AG09309 (cell line): Measurements from ENCODE around the gene TRIM7.

Experiments
- DNase-seq: peaks from one replicate; pipeline ENCODE4 v3.0.0-alpha.2; 2010; ENCODE audit warnings: low read depth
- H3K4me3 ChIP-seq: 2 replicates; pipeline ENCODE4 v1.5.1; 2011; ENCODE audit warnings: mild to moderate bottlenecking, low read depth, low read length, moderate library complexity; ENCODE audit not compliant: control insufficient read depth
- TF ChIP-seq, protein P1 (sequence below): IDR thresholded peaks from 2 replicates; pipeline ENCODE4 v1.5.1; 2011; ENCODE audit warnings: mild to moderate bottlenecking, low read depth, low read length, inconsistent platforms; ENCODE audit not compliant: insufficient read depth, control insufficient read depth; ENCODE audit errors: missing control alignments

The TRIM7 gene

DNA sequence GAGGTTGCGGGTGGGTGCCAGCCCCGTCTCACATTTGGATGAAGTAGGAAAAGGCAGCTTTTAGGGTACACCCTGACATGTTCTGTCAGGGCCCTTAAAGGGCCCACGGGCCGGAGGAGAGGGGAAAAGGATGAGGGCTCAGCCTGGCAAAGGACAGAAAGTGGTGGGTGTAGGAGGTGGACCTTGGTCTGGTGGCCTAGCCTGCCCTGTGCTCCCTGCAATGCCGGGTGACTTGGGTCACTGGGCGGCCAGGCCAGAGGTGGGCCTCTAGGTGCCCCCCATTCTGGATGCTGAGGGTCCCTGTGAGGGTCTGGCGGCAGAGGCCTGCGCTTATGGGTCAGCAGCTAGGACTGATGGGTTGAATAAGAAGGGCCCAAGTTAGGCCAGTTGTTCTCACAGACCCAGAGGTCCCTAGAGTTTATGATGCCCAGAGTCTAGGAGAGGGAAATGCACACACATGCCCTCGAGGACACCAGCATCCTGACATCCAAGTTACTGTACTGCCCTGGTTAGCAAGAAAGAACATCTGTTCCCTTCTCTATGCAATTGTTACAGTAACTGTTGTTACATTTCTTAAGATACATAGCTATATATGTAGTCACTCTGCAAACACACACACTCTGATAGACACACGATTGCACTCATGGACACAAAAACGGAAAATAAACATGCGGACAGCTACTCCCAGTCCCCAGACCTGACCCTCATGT lies 12.5 kb downstream of the TRIM7 start:
- DNase-seq = no peak
- TF ChIP-seq, protein P1, sequence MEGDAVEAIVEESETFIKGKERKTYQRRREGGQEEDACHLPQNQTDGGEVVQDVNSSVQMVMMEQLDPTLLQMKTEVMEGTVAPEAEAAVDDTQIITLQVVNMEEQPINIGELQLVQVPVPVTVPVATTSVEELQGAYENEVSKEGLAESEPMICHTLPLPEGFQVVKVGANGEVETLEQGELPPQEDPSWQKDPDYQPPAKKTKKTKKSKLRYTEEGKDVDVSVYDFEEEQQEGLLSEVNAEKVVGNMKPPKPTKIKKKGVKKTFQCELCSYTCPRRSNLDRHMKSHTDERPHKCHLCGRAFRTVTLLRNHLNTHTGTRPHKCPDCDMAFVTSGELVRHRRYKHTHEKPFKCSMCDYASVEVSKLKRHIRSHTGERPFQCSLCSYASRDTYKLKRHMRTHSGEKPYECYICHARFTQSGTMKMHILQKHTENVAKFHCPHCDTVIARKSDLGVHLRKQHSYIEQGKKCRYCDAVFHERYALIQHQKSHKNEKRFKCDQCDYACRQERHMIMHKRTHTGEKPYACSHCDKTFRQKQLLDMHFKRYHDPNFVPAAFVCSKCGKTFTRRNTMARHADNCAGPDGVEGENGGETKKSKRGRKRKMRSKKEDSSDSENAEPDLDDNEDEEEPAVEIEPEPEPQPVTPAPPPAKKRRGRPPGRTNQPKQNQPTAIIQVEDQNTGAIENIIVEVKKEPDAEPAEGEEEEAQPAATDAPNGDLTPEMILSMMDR = no peak
- H3K4me3 ChIP-seq = peak overlapping the region; percentile 79

DNA sequence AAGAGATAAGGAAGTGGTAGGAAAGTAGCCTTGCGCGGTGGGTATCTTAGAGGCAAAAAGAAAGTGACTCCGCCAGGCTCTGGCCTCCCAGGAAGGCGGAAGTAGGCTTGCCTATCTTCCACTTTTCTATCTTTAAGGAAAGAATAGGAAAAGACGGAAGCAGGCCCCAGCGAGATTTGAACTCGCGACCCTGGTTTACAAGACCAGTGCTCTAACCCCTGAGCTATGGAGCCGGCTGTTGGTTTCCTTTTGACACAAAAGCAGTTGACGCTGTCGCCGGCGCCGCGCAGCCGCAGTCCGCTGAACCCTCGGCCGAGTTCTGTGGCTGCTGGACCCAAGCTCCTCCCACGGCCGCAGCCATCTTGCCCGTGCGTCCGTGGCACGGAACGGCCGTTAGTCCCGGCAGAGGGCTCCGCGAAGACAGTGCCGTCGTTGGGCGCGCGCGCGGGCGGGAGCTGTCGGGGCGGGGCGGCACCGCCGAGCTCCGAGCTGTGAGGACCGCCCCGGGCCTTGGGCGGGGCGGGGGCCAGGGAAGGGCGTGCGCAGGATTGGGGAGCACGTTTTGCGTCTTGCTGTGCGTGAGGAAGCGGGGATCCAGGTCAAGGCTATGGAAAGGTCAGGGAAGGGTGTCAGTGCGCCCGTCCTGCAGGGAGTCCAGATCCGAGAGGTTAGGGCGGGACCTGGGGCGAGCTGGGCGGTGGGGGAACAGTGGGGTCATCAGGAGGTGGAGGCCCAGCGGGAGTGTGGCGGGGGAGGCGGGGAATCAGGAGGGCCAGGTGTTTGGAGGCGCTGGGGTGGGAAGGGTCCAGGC lies 13.3 kb downstream of the TRIM7 start:
- peak; percentile 76 for DNase-seq
- H3K4me3 ChIP-seq = peak overlapping the region; percentile 79

DNA sequence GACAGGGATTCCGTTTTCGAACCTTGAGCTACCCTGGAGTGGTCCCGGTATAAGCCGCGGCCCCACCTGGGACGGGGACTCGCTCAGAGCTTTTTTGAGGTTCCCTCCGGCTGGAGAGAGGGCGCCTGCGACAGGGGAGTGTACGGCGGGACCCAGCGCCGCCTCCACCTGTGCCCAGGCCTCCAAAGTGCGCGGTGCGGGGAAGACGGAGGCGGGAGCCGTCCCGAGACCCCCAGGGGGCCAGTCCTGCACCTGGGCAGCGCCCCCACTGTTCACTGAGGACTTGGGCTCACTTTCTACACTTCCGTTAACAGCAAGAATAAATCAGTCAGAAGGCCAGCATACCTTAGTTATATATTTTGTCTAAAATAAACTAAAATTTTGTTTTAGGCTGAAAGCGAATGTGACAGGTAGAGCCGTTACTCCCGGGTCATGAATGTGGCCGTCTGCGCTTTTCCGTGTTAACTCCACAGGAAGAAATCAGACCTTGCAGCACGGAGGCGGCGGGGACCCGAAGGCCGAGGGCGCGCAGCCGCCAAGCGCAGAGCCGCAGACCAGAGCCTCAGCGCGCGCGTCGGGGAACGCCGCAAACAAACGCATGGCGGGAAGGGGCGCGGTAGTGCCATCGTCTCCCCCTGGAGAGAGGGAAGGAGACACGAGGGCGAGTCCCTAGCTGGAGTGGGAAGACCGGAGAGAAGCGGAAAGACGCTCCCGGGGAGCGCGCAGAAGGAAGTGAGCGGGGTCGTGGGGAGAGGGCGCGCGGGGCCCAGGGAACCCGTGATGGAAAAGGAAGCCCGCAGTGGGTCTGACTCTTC lies 14.1 kb downstream of the TRIM7 start:
- peak overlapping the region; percentile 78 for H3K4me3 ChIP-seq
- TF ChIP-seq, protein P1 = no peak
- DNase-seq = no peak

More for the DNA sequence above, 13.3 kb downstream of the TRIM7 start:
- TF ChIP-seq, protein P1 = no peak

DNA sequence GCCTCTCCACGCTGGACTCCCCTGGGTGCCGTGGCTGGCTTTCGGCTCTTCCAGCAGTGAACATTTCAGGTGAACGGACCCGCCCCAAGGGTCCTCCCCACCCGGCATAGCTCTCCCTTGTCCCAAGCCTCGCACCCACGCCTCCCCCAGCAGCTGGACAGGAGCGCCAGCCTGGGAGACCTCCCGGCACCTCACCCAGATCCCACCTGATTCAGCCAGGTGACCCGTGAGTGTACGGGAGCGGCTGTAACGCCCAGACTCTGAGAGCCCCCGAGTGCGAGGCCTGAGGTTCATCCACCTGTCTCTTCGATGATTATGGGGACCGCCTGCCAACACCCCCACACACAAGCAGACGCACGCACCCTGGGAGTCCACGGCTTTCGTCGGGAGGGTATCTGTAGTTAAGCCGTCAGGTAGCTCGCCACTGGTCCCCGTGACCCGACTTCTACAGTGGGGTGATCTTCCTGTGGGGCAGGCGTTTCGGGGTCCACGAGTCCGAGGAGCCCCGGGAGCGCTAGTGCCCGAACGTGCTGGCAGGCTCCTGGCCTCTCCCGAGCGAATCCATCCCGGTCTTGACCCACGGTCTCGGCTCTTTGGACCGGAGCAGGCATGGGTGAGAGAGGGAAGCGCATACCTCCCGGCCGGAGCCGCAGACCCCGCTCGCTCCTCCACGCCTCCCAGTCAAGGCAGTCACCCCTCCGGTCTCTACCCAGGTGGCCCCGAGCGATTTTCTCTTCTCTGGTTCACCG lies 14.9 kb downstream of the TRIM7 start:
- TF ChIP-seq, protein P1 = no peak
- DNase-seq = no peak
- peak overlapping the region; percentile 78 for H3K4me3 ChIP-seq

DNA sequence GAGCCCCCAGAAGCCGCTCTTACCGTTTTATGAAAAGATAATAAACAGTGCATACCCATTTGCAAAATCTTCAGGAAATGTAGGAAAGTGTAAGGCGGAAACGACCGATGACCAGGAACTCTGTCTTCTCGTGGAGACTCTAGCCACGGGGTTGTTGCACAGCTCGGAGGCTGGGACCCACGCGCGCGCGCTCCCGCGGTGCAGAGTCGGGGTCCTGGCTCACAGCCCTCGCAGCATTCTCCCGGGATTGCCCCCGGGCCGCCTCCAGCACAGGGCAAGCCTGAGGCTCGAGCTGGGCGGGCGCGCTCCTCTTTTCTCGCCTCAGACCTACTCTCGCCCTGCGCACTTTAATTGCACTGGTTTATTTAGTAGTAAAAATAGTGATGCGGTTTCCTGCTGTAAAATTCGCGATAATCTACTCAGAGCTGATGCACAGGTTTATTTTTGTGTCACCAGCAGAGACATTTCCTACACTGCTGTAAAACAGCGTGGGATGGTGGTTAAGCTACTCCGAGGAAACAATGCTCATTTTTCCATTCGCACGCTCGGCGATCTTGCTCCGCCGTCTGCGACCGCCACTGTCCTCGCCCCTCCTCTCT lies 15.5 kb downstream of the TRIM7 start:
- TF ChIP-seq, protein P1 = no peak
- DNase-seq = no peak
- H3K4me3 ChIP-seq = peak overlapping the region; percentile 78

DNA sequence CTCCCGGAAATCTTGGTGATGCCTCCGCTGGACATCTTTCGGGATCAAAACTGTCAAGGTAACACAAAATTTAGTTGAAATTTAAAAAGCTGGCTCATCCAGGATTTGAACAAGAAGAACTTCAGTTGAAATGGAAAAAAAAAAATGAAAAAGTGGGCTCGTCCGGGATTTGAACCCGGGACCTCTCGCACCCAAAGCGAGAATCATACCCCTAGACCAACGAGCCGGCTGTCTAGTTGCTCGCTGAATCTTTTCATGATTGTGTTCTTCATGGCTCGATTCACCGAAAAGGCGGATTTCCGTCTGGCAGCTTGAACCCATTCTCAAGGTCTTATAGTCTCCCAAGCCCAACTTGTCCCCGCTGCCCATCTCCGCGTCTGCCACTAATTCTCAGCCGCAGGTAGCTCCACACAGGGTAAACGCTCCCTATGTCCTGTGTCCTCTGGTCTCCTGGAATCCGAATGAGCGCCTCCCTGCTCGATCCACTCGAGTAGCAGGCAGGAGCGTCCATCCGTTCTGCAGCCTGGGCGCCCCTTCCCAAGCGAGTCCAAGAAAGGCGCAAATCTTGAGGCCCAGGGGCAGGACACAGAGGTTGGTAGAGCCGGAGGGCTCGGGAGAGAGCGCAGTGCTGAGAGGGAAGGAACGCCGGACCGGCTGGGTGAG lies 16.2 kb downstream of the TRIM7 start:
- DNase-seq = no peak
- peak overlapping the region; percentile 78 for H3K4me3 ChIP-seq
- TF ChIP-seq, protein P1 = no peak
